Colon (tissue), 2 donors: Measurements from ENCODE around the gene TNFRSF1A.
"Not testable (repeated sequence)": the region's sequence is repeated elsewhere in the genome, so short reads cannot be mapped to it uniquely, and the experiment has no call there.

ENCODE experiments used
- FAIRE-seq: peaks from 2 replicates; lab custom pipeline; 2012; peaks lifted over from hg19 to GRCh38; lab: Jason Lieb, UNC
- donor health status: control.
- donor health status: control.

TNFRSF1A gene

GRCh38 chr12:6355491-6356373 is 13.9 kb upstream of the TNFRSF1A start:
- FAIRE-seq, result no peak

GRCh38 chr12:6354495-6355393 is 12.9 kb upstream of the TNFRSF1A start:
- no peak for FAIRE-seq

- FAIRE-seq, result no peak
Observed at GRCh38 chr12:6352193-6353173, 10.6 kb upstream of the TNFRSF1A start.

- no peak for FAIRE-seq
Observed at GRCh38 chr12:6351622-6352021, 9.7 kb upstream of the TNFRSF1A start.

- no peak for FAIRE-seq
Observed at GRCh38 chr12:6347367-6348338, 5.8 kb upstream of the TNFRSF1A start.

GRCh38 chr12:6346942-6347341 is 5.1 kb upstream of the TNFRSF1A start:
- FAIRE-seq, result no peak

GRCh38 chr12:6346235-6346832 is 4.5 kb upstream of the TNFRSF1A start:
- no peak for FAIRE-seq

- FAIRE-seq, result no peak
Observed at GRCh38 chr12:6345319-6346091, 3.6 kb upstream of the TNFRSF1A start.

- FAIRE-seq, result not testable (repeated sequence)
Observed at GRCh38 chr12:6344101-6344660, 2.3 kb upstream of the TNFRSF1A start.

GRCh38 chr12:6343518-6343917 is 1.6 kb upstream of the TNFRSF1A start:
- no peak for FAIRE-seq

GRCh38 chr12:6342140-6342889 is 439 bp upstream of the TNFRSF1A start:
- no peak for FAIRE-seq

GRCh38 chr12:6340745-6341416 is 995 bp downstream of the TNFRSF1A start:
- FAIRE-seq, result no peak

- no peak for FAIRE-seq
Observed at GRCh38 chr12:6340032-6340638, 1.7 kb downstream of the TNFRSF1A start.

GRCh38 chr12:6338955-6339354 is 2.9 kb downstream of the TNFRSF1A start:
- no peak for FAIRE-seq

- FAIRE-seq, result not testable (repeated sequence)
Observed at GRCh38 chr12:6338536-6338935, 3.3 kb downstream of the TNFRSF1A start.

- no peak for FAIRE-seq
Observed at GRCh38 chr12:6337958-6338433, 3.9 kb downstream of the TNFRSF1A start.
